Measurements from ENCODE around the gene OR51M1. TPM values are rescaled to one million over a fixed set of nuclear protein-coding genes. Genes with fewer than 3 reads are reported as not detected.

Gene OR51M1
- not detected in 2 replicates for total RNA-seq

GRCh38 chr11:5383576-5383975 is at the start of gene OR51M1:
OR51M1 (plus strand) TSS chr11:5383812; CDS start chr11:5389399, 5,587 bp downstream.

GRCh38 chr11:5343474-5344335 is 39.9 kb upstream of the OR51M1 start, which contains the start of gene OR51B5:
OR51B5 (minus strand) TSS chr11:5343524; CDS start chr11:5343524, 0 bp downstream.

GRCh38 chr11:5351208-5351607 is 32.4 kb upstream of the OR51M1 start, which contains the start of gene OR51B6:
OR51B6 (plus strand) TSS chr11:5351508; CDS start chr11:5351508, 0 bp downstream.

GRCh38 chr11:5421811-5422210 is 38.2 kb downstream of the OR51M1 start, which contains the start of gene OR51Q1:
OR51Q1 (plus strand) TSS chr11:5422111; CDS start chr11:5422201, 90 bp downstream.

GRCh38 chr11:5441414-5441813 is 57.8 kb downstream of the OR51M1 start, which contains the start of gene OR51I1:
OR51I1 (minus strand) TSS chr11:5441514; CDS start chr11:5441514, 0 bp downstream.

Small RNAs within 50 kb of the gene (small RNA-seq; reads per million reads assigned to genes)
- gene AC104389.3, result 3.6 reads per million, percentile 68 among the genes with 10 or more reads in this experiment

Other genes starting within 250 kb of the OR51M1 start
- not detected in 2 replicates for gene OR52A5, start 245.5 kb upstream of the OR51M1 start, total RNA-seq
- gene OR52A1, start 229.1 kb upstream of the OR51M1 start, total RNA-seq, result not detected in 2 replicates
- not detected in 2 replicates for gene OR51V1, start 183.1 kb upstream of the OR51M1 start, total RNA-seq
- not detected in 2 replicates for gene HBB, start 156.7 kb upstream of the OR51M1 start, total RNA-seq
- 0.24 TPM in 1 of 2 replicates, not detected in the other for gene HBD, start 149.3 kb upstream of the OR51M1 start, total RNA-seq
- not detected in 2 replicates for gene HBG1, start 134.0 kb upstream of the OR51M1 start, total RNA-seq
- gene HBG2, start 129.0 kb upstream of the OR51M1 start, total RNA-seq, result not detected in 2 replicates
- gene HBE1, start 113.9 kb upstream of the OR51M1 start, total RNA-seq, result not detected in 2 replicates
- not detected in 2 replicates for gene OR51B4, start 81.9 kb upstream of the OR51M1 start, total RNA-seq
- gene OR51B2, start 59.5 kb upstream of the OR51M1 start, total RNA-seq, result not detected in 2 replicates
- gene OR51B5, start 40.3 kb upstream of the OR51M1 start, total RNA-seq, result 0.32 TPM in 1 of 2 replicates, not detected in the other
- gene OR51B6, start 32.3 kb upstream of the OR51M1 start, total RNA-seq, result not detected in 2 replicates
- not detected in 2 replicates for gene OR51Q1, start 38.3 kb downstream of the OR51M1 start, total RNA-seq
- gene OR51I1, start 57.7 kb downstream of the OR51M1 start, total RNA-seq, result not detected in 2 replicates
- gene OR51I2, start 65.5 kb downstream of the OR51M1 start, total RNA-seq, result not detected in 2 replicates
- not detected in 2 replicates for gene OR52D1, start 104.9 kb downstream of the OR51M1 start, total RNA-seq
- gene UBQLN3, start 126.1 kb downstream of the OR51M1 start, total RNA-seq, result 0.12 and 0.16 TPM in 2 replicates
- gene UBQLNL, start 132.9 kb downstream of the OR51M1 start, total RNA-seq, result 0.32 and 0.49 TPM in 2 replicates
- 0.81 TPM in 1 of 2 replicates, not detected in the other for gene OR52H1, start 164.7 kb downstream of the OR51M1 start, total RNA-seq
- not detected in 2 replicates for gene OR52B6, start 197.1 kb downstream of the OR51M1 start, total RNA-seq
- gene TRIM6, start 212.8 kb downstream of the OR51M1 start, total RNA-seq, result 4.5 and 8.3 TPM in 2 replicates
- 6.8 and 11.2 TPM in 2 replicates for gene TRIM34, start 241.2 kb downstream of the OR51M1 start, total RNA-seq